Erythroblast (primary cell): Measurements from ENCODE around the gene PRKCE.

Experiments
- GATA1 ChIP-seq: IDR thresholded peaks from 2 replicates; pipeline ENCODE4 v1.6.1; 2011; ENCODE audit warnings: low read depth, mild to moderate bottlenecking, control low read depth, low read length, moderate library complexity
- POLR2A ChIP-seq: IDR thresholded peaks from 2 replicates; pipeline ENCODE4 v1.6.1; 2011; ENCODE audit warnings: mild to moderate bottlenecking, low read length

DNA sequence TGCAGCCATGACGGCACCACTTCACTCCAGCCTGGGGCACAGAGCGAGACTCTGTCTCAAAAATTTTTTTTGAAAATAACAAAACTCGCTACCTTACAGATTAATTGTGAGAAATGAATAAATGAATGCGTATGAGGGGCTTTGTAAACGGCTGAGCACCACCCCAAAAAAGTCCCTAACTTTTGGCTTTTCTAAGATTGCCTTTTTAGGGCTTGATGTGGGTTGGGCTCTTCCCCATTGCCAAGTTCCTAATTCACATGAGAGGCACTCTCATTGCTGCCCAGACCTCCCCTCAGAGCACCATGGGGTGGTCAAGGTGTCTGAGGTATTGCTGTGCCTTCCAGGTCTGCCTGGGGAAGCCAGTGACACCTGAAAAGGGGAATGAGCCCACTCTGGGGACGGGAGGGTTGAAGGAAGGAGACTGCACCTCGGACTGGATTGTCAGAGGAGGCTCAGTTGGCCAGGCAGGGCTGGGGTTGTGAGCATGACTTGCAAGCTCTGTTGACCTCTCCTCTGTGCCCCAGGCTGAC is 186.4 kb downstream of the PRKCE start:
- TF ChIP-seq POLR2A, result no peak
- TF ChIP-seq GATA1, result no peak
